HepG2 (cell line): Measurements from ENCODE around the gene TMC4. TPM values are rescaled to one million over a fixed set of nuclear protein-coding genes. Genes with fewer than 3 reads are reported as not detected.

Experiments used
- AGO1 ChIP-seq: fragments of 200-400 bp; formaldehyde crosslinking; IDR thresholded peaks from 2 replicates; pipeline ENCODE4 v1.6.1; 2017; ENCODE audit warnings: mild to moderate bottlenecking, low read depth, low read length, moderate library complexity; ENCODE audit not compliant: poor library complexity, severe bottlenecking
- CTCF ChIP-seq: sonication (generic); formaldehyde crosslinking; IDR thresholded peaks from 2 replicates; pipeline ENCODE4 v1.5.0; 2020; ENCODE audit warnings: mild to moderate bottlenecking, missing genetic modification reagents, moderate library complexity
- DR1 ChIP-seq: sonication (generic); formaldehyde crosslinking; IDR thresholded peaks from 2 replicates; pipeline ENCODE4 v1.8.0; 2021; ENCODE audit warnings: mild to moderate bottlenecking, missing genetic modification reagents, inconsistent platforms
- GPN1 ChIP-seq: sonication (generic); formaldehyde crosslinking; IDR thresholded peaks from 2 replicates; pipeline ENCODE4 v1.5.1; 2020; ENCODE audit warnings: missing genetic modification reagents, borderline replicate concordance
- MTA3 ChIP-seq: sonication (generic); formaldehyde crosslinking; IDR thresholded peaks from 2 replicates; pipeline ENCODE4 v1.4.0; 2020; ENCODE audit warnings: missing genetic modification reagents
- PRDM10 ChIP-seq: sonication (generic); formaldehyde crosslinking; IDR thresholded peaks from 2 replicates; pipeline ENCODE4 v1.4.0; 2020; ENCODE audit warnings: low read depth, missing genetic modification reagents
- TAF15 ChIP-seq: fragments of 200-400 bp; formaldehyde crosslinking; IDR thresholded peaks from one replicate; pipeline ENCODE4 v1.6.1; 2018; ENCODE audit warnings: mild to moderate bottlenecking, low read depth, low read length; ENCODE audit not compliant: poor library complexity, severe bottlenecking
- ZNF136 ChIP-seq: sonication (generic); formaldehyde crosslinking; IDR thresholded peaks from 2 replicates; pipeline ENCODE4 v1.8.1; 2022; ENCODE audit warnings: low read depth, mild to moderate bottlenecking, moderate library complexity, missing genetic modification reagents
- ZNF24 ChIP-seq: fragments of 450-650 bp; IDR thresholded peaks from 2 replicates; pipeline ENCODE4 v1.6.1; 2017; ENCODE audit warnings: antibody characterized with exemption, mild to moderate bottlenecking
- ZNF253 ChIP-seq: sonication (generic); formaldehyde crosslinking; IDR thresholded peaks from 2 replicates; pipeline ENCODE4 v1.8.0; 2022; ENCODE audit warnings: mild to moderate bottlenecking, missing genetic modification reagents, borderline replicate concordance
- ZNF274 ChIP-seq: sonication (generic); formaldehyde crosslinking; IDR thresholded peaks from 2 replicates; pipeline ENCODE4 v1.5.1; 2020; ENCODE audit warnings: mild to moderate bottlenecking, missing genetic modification reagents
- ZNF34 ChIP-seq: sonication (generic); formaldehyde crosslinking; IDR thresholded peaks from 2 replicates; pipeline ENCODE4 v1.4.0; 2020; ENCODE audit warnings: mild to moderate bottlenecking, missing genetic modification reagents, borderline replicate concordance
- ZNF570 ChIP-seq: sonication (generic); formaldehyde crosslinking; IDR thresholded peaks from 2 replicates; pipeline ENCODE4 v1.4.0; 2020; ENCODE audit warnings: mild to moderate bottlenecking, missing genetic modification reagents, borderline replicate concordance
- ZNF879 ChIP-seq: sonication (generic); formaldehyde crosslinking; IDR thresholded peaks from 2 replicates; pipeline ENCODE4 v1.8.1; 2023; ENCODE audit warnings: missing genetic modification reagents
- polyA plus RNA-seq, 8 experiments: library from polyadenylated mRNA; depleted of rRNA in 3 of 8; stranded (reverse) in 7 of 8; unstranded in 1 of 8; fragments of >200 nt; fragmentation: Illumina TruSeq in 4 of 8; extraction: Trizol in 4 of 8; gene quantifications; 2 replicates each; pipeline versions ENCODE4 v1.2.1 to v1.2.3, GENCODE V29; 2011 to 2016; ENCODE audit warnings: low read depth in 4 of 8, missing spikeins in 1 of 8, mixed read lengths in 1 of 8; ENCODE audit not compliant: insufficient read depth in 1 of 8
- total RNA-seq, 5 experiments: library from RNA; depleted of rRNA; stranded (reverse); fragments of >200 nt; fragmentation: Illumina TruSeq; extraction: Trizol; gene quantifications; 2 replicates each; pipeline ENCODE4 v1.2.3, GENCODE V29; 2016; ENCODE audit warnings: low read depth in 1 of 5
- TF ChIP-seq, protein P1 (sequence below): sonication (generic); formaldehyde crosslinking; IDR thresholded peaks from 2 replicates; pipeline ENCODE4 v1.4.0; 2020; ENCODE audit warnings: mild to moderate bottlenecking, missing genetic modification reagents
- TF ChIP-seq, protein P2 (sequence below): sonication (generic); formaldehyde crosslinking; IDR thresholded peaks from 2 replicates; pipeline ENCODE4 v1.4.0; 2020; ENCODE audit warnings: missing genetic modification reagents

The TMC4 gene
- total and polyA plus RNA-seq, 2 of the 13 experiments (the other 11 are each of a cell fraction or from before 2014, with no cell fraction given) = 0.13 to 0.24 TPM

DNA sequence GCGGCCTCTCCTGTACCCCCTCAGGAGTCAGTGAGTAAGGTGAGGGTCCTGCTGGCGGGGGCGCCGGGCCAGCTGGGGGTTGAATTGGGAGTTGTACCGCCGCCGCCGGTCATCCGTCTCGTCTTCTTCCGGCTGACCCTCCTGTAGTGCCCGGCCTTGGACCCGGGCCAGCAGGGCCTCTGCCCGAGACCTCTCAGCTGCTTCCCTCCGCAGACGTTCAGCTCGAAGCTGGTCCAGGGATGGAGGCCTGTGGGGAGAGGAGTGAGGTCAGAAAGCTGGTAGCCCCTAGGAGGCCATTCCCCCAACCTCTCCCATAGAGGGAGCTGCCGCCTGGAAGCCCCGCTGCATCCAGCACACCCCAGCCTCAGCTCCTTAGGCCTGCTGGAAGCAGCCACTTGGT lies 17.3 kb downstream of the TMC4 start (continued):
- TF ChIP-seq PRDM10 (CRISPR knock-in tag) = no peak
- TF ChIP-seq TAF15 = peak; percentile 70
- TF ChIP-seq, protein P1, sequence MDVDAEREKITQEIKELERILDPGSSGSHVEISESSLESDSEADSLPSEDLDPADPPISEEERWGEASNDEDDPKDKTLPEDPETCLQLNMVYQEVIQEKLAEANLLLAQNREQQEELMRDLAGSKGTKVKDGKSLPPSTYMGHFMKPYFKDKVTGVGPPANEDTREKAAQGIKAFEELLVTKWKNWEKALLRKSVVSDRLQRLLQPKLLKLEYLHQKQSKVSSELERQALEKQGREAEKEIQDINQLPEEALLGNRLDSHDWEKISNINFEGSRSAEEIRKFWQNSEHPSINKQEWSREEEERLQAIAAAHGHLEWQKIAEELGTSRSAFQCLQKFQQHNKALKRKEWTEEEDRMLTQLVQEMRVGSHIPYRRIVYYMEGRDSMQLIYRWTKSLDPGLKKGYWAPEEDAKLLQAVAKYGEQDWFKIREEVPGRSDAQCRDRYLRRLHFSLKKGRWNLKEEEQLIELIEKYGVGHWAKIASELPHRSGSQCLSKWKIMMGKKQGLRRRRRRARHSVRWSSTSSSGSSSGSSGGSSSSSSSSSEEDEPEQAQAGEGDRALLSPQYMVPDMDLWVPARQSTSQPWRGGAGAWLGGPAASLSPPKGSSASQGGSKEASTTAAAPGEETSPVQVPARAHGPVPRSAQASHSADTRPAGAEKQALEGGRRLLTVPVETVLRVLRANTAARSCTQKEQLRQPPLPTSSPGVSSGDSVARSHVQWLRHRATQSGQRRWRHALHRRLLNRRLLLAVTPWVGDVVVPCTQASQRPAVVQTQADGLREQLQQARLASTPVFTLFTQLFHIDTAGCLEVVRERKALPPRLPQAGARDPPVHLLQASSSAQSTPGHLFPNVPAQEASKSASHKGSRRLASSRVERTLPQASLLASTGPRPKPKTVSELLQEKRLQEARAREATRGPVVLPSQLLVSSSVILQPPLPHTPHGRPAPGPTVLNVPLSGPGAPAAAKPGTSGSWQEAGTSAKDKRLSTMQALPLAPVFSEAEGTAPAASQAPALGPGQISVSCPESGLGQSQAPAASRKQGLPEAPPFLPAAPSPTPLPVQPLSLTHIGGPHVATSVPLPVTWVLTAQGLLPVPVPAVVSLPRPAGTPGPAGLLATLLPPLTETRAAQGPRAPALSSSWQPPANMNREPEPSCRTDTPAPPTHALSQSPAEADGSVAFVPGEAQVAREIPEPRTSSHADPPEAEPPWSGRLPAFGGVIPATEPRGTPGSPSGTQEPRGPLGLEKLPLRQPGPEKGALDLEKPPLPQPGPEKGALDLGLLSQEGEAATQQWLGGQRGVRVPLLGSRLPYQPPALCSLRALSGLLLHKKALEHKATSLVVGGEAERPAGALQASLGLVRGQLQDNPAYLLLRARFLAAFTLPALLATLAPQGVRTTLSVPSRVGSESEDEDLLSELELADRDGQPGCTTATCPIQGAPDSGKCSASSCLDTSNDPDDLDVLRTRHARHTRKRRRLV (CRISPR knock-in tag) = no peak
- TF ChIP-seq ZNF570 (CRISPR knock-in tag) = no peak
- TF ChIP-seq ZNF274 = no peak
- TF ChIP-seq GPN1 (CRISPR knock-in tag) = no peak
- TF ChIP-seq ZNF253 (CRISPR knock-in tag) = no peak
- no peak for TF ChIP-seq ZNF879
- TF ChIP-seq MTA3 = no peak
- no peak for TF ChIP-seq DR1 (CRISPR knock-in tag)
- TF ChIP-seq ZNF34 = no peak
- TF ChIP-seq, protein P2, sequence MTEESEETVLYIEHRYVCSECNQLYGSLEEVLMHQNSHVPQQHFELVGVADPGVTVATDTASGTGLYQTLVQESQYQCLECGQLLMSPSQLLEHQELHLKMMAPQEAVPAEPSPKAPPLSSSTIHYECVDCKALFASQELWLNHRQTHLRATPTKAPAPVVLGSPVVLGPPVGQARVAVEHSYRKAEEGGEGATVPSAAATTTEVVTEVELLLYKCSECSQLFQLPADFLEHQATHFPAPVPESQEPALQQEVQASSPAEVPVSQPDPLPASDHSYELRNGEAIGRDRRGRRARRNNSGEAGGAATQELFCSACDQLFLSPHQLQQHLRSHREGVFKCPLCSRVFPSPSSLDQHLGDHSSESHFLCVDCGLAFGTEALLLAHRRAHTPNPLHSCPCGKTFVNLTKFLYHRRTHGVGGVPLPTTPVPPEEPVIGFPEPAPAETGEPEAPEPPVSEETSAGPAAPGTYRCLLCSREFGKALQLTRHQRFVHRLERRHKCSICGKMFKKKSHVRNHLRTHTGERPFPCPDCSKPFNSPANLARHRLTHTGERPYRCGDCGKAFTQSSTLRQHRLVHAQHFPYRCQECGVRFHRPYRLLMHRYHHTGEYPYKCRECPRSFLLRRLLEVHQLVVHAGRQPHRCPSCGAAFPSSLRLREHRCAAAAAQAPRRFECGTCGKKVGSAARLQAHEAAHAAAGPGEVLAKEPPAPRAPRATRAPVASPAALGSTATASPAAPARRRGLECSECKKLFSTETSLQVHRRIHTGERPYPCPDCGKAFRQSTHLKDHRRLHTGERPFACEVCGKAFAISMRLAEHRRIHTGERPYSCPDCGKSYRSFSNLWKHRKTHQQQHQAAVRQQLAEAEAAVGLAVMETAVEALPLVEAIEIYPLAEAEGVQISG = no peak
- peak; percentile 50 for TF ChIP-seq AGO1
- TF ChIP-seq CTCF (CRISPR knock-in tag) = 0 out of 2 replicates have a peak, but pooled peaks have one; percentile 5
- no peak for TF ChIP-seq ZNF24
- TF ChIP-seq ZNF136 (CRISPR knock-in tag) = no peak
